DMS 273 treated with DMSO at 0.1 percent for 48 hours (cell line): Measurements from ENCODE around the gene S100A7A.
"Not testable (repeated sequence)": the region's sequence is repeated elsewhere in the genome, so short reads cannot be mapped to it uniquely, and the experiment has no call there.

Experiments used
- DNase-seq: peaks from one replicate; lab custom pipeline; 2025; lab: John Stamatoyannopoulos, UW

Gene S100A7A

DNA sequence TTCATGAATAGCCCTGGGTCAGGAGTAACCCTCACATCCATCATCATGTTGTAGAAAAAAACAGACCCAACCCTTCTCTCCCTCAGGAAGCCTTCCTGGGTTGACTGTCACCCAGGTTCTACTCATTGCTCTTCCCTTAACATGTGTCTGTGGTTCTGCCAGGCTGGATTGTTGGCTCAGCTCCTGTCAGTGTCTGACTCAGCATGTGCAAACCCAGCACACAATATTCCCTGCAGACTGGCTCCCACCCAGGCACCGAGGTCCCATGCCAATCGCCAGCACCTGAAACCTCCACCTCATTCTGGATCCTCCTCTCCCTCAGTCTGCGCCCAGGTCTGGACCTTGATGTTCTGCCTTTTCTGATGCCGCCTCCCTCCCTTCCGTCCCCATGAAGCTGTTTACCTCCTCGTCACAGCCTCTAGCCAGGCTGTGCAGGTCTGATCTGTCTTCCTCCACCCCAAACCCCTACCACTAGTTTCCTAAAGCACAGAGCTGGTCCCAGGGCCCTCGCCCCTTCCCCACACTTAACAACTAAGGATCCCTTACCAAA lies 21.1 kb upstream of the S100A7A start:
- DNase-seq, result no peak

DNA sequence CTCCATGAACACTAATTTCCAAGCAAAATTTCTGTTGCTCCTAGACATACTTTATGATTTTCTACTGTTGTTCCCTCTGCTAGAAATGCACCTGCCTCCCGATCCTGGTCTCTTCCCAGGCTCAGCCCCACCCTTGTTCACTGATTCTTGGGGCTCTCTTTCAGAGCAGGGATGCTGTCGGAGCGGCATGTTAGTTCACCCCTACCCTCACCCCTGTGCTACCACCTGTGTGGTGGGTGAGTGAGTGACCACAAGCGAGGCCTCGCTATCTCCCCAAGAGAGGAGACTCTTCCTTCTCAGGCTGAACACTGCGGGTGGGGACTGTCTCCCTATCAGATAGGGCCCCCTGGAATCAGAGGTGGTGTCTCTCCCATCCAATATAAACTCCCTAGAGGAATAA lies 20.5 kb upstream of the S100A7A start:
- no peak for DNase-seq

DNA sequence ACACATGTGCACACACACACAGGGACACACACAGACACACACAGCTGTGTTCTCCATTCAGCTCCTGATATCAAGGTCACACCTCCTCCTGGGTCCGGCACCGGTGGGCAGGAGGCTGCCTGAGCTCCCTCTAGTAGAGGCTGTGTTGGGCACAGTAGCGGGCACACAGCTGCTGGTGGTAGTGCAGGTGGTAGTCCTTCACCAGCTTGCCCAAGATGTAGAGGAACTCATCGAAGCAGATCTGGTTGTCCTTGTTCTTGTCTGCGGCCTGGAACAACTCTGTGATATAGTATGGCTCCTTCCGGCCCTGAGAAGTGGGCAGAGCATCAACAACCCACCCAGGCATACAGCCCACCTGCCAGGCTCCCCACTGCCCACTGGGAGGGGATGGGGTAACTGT lies 19.9 kb upstream of the S100A7A start:
- no peak for DNase-seq

DNA sequence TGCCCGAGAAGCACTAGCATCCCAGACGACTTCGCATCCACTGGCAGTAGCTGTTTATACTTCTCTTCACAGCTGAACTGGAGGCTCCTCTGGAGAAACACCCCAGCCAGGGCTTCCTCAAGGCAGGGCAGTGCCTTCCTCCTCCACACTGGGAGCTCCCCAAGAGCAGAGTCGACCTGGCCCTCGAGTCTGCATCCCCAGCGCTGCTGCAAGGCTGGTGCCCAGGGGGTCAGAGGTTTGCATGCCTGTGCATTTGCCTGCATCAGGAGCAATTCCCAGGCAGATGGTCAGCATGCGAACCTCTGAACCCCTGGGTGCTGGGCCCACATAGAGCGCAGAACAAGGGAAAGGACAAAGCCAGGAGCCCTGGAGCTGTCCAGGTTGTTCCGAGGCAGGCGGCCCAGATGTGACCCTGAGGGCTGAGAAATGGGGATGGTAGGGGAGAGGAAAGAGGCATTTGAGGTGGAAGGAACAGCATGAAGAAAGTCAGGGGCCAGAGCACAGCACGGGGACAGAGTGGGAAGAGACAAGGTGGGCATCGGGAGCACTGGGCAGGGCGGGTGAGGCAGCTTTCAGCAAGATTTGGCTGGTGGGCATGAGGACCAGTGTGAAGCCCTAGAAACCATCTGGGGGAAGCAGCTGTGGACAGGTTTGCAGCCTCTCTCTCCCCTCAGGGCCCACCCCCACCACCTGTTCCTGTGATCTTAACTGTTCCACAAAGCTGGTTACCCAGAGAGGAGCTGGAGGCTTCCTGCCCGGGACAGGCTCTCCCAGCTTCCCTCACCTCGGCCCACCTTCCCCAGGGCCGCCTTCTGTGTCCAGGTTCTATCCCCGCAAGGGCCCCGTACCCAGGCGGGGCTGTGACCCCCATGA lies 19.0 kb upstream of the S100A7A start:
- DNase-seq, result peak; percentile 39

GRCh38 chr1:153397924-153398651 lies 18.2 kb upstream of the S100A7A start:
- no peak for DNase-seq

DNA sequence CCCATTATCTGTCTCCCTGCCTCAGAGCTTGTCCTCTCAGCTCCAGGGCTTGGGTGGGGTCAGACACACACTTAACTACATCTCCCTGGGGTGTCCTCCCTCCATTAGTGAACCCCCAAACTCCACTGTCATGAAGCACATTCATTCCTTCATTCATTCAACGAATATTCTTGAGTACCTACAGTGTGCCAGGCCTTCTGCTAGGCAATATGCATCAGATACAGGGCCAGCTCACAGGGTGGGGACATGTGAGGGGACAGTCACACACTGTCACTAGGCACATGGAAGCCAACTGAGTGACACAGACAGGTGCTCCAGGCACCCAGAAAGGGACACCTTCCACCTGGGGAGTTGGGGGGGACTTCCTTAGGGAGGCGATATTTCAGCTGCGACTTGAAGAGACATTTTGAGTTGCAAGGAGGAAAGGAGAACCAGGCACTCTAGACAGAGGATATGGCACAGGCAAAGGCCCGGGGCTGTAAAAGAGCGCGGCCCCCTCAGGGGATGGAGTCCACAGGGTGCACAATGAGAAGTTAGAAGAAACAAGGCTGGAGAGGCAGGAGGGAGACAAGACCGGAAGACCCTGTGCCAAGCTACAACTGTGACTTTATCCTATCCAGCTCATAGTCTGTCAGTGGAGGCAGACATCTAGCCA lies 16.8 kb upstream of the S100A7A start:
- DNase-seq, result no peak

GRCh38 chr1:153400244-153400643 lies 16.1 kb upstream of the S100A7A start:
- DNase-seq, result no peak

GRCh38 chr1:153401461-153401860 lies 14.9 kb upstream of the S100A7A start:
- DNase-seq, result no peak

GRCh38 chr1:153402226-153402625 lies 14.1 kb upstream of the S100A7A start:
- no peak for DNase-seq

GRCh38 chr1:153403421-153404085 lies 12.8 kb upstream of the S100A7A start:
- DNase-seq, result no peak

DNA sequence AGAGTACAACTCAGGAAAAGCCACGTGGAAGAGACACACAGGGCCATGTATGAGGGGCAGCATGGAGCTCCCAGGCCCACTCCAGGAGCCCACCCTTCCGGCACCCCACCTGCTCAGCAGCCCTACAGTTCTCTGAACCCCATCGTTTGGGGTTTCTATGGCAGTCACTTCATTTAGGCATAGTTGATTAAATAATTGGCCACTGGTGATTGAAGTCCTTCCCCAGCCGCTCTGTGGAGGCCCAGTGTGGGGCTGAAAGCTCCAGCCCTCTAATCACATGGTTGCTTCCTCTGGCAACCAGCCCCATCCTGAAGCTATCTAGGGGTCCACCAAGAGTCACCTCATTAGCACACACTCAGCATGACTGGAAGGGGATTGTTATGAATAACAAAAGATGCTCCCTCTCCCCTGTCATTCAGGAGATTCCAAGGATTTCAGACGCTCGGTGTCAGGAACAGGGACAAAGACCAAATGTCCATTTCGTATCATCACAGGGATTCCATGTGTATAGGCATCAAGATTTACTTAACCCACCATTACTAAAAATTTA lies 12.2 kb upstream of the S100A7A start:
- DNase-seq, result no peak

DNA sequence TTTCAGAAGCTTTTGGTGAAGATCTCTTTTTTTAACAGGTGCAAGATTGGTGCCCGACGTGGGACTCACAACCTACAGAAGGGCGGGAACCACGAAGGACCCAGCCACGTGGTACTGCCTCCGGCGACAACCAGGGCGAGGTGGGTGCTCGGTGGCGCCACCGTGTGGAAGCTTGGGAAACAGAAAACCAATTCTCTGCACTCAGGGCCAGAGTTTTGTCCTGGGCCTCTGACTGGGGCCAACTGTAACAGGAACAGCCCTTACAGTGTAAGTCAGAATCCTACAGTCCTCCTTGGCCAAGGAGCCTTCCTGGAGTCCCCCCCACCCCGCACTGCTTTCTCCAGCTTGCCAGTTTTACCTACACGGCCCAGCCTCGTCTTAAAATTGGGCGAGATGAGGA lies 11.6 kb upstream of the S100A7A start:
- DNase-seq, result no peak

- DNase-seq, result not testable (repeated sequence)
Observed at GRCh38 chr1:153405825-153406599, 10.3 kb upstream of the S100A7A start.

DNA sequence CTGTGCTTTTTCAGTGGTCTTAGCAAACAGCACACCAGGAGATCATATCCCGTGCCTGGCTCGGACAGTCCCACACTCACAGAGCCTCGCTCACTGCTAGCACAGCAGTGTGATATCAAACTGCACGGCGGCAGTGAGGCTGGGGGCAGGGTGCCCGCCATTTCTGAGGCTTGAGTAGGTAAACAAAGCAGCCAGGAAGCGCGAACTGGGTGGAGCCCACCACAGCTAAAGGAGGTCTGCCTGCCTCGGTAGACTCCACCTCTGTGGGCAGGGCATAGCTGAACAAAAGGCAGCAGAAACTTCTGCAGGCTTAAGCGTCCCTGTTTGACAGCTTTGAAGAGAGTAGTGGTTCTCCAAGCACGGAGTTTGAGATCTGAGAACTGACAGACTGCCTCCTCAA lies 9.0 kb upstream of the S100A7A start:
- not testable (repeated sequence) for DNase-seq

- not testable (repeated sequence) for DNase-seq
Observed at GRCh38 chr1:153413961-153414360, 2.4 kb upstream of the S100A7A start.

DNA sequence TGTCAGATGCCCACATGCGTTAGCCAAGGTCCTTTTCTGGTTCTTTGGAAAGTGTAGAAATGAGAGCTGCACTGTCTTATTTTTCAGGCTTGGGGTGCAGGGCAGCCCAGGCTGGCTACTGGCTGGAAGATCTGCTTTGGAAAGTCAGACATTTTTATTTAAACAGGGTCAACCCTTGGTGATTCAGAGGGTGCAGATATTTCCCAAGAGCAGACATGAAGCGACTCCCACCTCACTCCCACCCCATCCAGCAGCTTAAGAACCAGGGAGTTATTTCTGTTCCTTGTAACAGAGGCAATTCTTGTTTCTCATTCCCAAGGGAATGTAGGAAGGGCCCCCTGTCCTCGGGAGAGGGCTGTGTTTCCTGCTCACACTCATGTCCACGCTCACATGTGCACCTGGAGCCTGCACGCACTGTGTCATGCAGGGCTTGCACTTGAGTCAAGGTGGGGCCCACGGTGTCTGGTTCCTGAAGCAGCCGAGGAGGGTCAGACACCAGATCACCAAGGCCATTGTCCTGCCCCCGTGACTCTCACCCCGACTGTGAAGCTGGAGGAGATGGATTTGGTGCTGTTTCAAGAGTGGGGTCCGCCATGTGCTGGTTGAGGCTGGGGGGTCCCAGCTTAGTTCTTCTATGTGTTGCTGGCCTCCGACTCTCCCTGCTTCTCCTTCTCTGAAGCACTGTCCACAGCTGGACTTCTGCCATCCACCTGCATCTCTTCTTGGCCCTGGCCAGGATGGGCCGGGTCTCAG lies 992 bp downstream of the S100A7A start:
- DNase-seq, result no peak

GRCh38 chr1:153418758-153419435 lies 2.6 kb downstream of the S100A7A start:
- not testable (repeated sequence) for DNase-seq

DNA sequence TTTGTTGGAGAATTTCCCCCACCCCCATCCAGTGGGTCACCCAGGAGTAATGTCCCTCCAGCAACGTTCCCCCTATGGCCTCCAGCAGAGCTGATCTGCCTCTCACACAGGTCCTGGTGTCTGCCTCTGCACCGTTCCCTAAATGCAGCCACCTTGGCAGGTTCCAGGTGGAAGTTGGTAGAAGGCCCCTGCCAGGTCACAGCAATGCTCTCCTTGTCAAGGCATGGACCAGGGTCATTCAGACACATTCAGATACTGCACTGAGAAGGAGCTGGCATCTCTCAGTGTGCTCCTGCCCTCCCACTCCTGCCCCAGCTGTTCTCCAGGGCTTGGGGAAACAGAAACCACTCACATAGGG lies 3.1 kb downstream of the S100A7A start:
- not testable (repeated sequence) for DNase-seq

GRCh38 chr1:153420306-153420705 lies 4.0 kb downstream of the S100A7A start:
- no peak for DNase-seq
